T-cell (primary cell): ENCODE data around the gene FRMD3. TPM values are rescaled to one million over a fixed set of nuclear protein-coding genes. Genes with fewer than 3 reads are reported as not detected.

Experiments used
- ATAC-seq, 4 experiments: fragments of 200-7000 bp in 3 of 4; fragments of 150-1000 bp in 1 of 4; cut with Tn5 transposase; replicated peaks in 1 of 4; 1 replicate in 3 of 4; 2 replicates in 1 of 4; pipeline ENCODE4 v1.10.0; 2021; ENCODE audit warnings: moderate library complexity in 3 of 4, mild to moderate bottlenecking in 2 of 4, moderate number of reproducible peaks in 1 of 4
- CTCF ChIA-PET, 2 donors: fragments of 300-600 bp; sonication (Branson Sonifier 250); formaldehyde crosslinking; loops; one replicate each; lab custom pipeline; 2022; ENCODE audit warnings: antibody characterized with exemption in 2 of 2; lab: Charles Lee
- POLR2A ChIA-PET, 2 donors: fragments of 300-600 bp; sonication (Branson Sonifier 250); formaldehyde crosslinking; loops; one replicate each; lab custom pipeline; 2022; ENCODE audit warnings: antibody characterized with exemption in 2 of 2; lab: Charles Lee
- DNase-seq, 35 experiments: peaks; one replicate each; pipeline versions ENCODE4 v3.0.0 to v3.0.0-alpha.2; 2013 to 2023
- H3K27ac ChIP-seq: one replicate; pipeline ENCODE4 v1.5.1; 2013; ENCODE audit warnings: low read length
- H3K27me3 ChIP-seq, 2 experiments: replicated peaks in 1 of 2; 1 replicate in 1 of 2; 2 replicates in 1 of 2; pipeline versions ENCODE4 v1.6.1 to v1.7.0; 2013; ENCODE audit warnings: low read length in 1 of 2, mixed read lengths in 1 of 2; ENCODE audit not compliant: control insufficient read depth in 2 of 2, insufficient read depth in 2 of 2; ENCODE audit errors: extremely low read depth in 1 of 2
- H3K36me3 ChIP-seq, 2 donors: 1 replicate in 1 of 2; 2 replicates in 1 of 2; pipeline versions ENCODE4 v1.6.1 to v1.7.0; 2013; ENCODE audit warnings: low read length in 1 of 2; ENCODE audit not compliant: control insufficient read depth in 2 of 2, insufficient read depth in 1 of 2; ENCODE audit errors: extremely low read depth in 1 of 2
- H3K4me1 ChIP-seq, 2 experiments: 1 replicate in 1 of 2; 2 replicates in 1 of 2; pipeline versions ENCODE4 v1.6.1 to v1.7.0; 2013; ENCODE audit warnings: low read length in 2 of 2, mixed read lengths in 1 of 2; ENCODE audit not compliant: insufficient read depth in 2 of 2, control insufficient read depth in 1 of 2; ENCODE audit errors: extremely low read depth in 1 of 2
- H3K4me3 ChIP-seq, 2 donors: 1 replicate in 1 of 2; 2 replicates in 1 of 2; pipeline versions ENCODE4 v1.5.1 to v1.7.0; 2013; ENCODE audit warnings: mild to moderate bottlenecking in 2 of 2, low read length in 1 of 2, moderate library complexity in 1 of 2; ENCODE audit not compliant: control insufficient read depth in 1 of 2; ENCODE audit errors: extremely low read depth in 1 of 2
- H3K9me3 ChIP-seq: 2 replicates; pipeline ENCODE4 v1.7.0; 2013
- H3K27ac Mint-ChIP-seq, 2 donors: one replicate each; pipeline ENCODE4 v1.8.0; 2020 to 2021; ENCODE audit warnings: mild to moderate bottlenecking in 2 of 2, mixed read lengths in 2 of 2
- H3K27me3 Mint-ChIP-seq, 2 donors: one replicate each; pipeline ENCODE4 v1.8.0; 2021 to 2022; ENCODE audit warnings: mixed read lengths in 2 of 2
- H3K36me3 Mint-ChIP-seq: one replicate; pipeline ENCODE4 v1.8.0; 2021; ENCODE audit warnings: mixed read lengths
- H3K4me1 Mint-ChIP-seq, 3 donors: one replicate each; pipeline ENCODE4 v1.8.0; 2020 to 2022; ENCODE audit warnings: mixed read lengths in 3 of 3, mild to moderate bottlenecking in 1 of 3
- H3K4me3 Mint-ChIP-seq, 3 donors: one replicate each; pipeline ENCODE4 v1.8.0; 2020 to 2022; ENCODE audit warnings: mild to moderate bottlenecking in 3 of 3, mixed read lengths in 3 of 3, moderate library complexity in 3 of 3
- H3K9me3 Mint-ChIP-seq, 3 donors: one replicate each; pipeline ENCODE4 v1.8.0; 2020 to 2022; ENCODE audit warnings: mixed read lengths in 3 of 3
- WGBS: methylation state at CpG from one replicate; pipeline ENCODE4 v1.1.5; 2013; ENCODE audit warnings: missing lambda C conversion rate; ENCODE audit not compliant: insufficient coverage; 5-methylcytosine and 5-hydroxymethylcytosine counted together
- total RNA-seq, 35 experiments: library from RNA in 6 of 35; stranded (reverse) in 6 of 35; fragments of 120-200 nt in 1 of 35; gene quantifications; one replicate each; pipeline versions ENCODE4 v1.2.1 to v1.2.4 and lab custom pipeline; 2013 to 2026

The FRMD3 gene
- total RNA-seq, 5 donors from 2014 or later (not counting 1 experiment from before 2014, with no cell fraction given) = 0.35 to 1.2 (median 0.55) TPM

DNA sequence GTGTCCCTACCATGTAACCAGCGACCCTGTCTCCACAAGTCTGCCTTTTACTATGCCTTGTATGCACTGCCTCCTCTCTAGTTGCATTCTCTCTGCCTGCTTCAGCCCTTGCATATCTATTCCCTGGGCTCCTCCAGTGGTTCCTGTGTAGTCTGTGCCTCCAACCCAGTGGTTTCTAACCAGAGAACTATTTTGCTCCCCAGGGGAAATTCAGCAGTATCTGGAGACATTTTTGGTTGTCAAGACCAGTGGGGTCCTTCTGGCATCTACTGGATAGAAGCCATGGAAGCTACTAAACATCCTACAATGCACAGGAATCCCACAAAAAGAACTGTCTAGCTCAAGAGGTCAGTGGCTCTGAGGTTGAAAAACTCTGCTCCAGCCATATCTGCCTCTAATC lies 251.2 kb downstream of the FRMD3 start:
- Histone ChIP-seq H3K4me1 (no peaks in the 10 kb centered on the region), H3K9me3 (no peaks in the 10 kb centered on the region), H3K27me3 (no peaks in the 10 kb centered on the region), H3K4me3 (no peak overlapping the region), H3K36me3 (no peaks in the 10 kb centered on the region), H3K27ac (no peak overlapping the region)
- H3K27ac Mint-ChIP-seq = no peak overlapping the region
- no peaks in the 10 kb centered on the region for H3K4me1 Mint-ChIP-seq
- ChIA-PET CTCF (no interaction called here), POLR2A (no interaction called here)
- H3K4me3 Mint-ChIP-seq = no peak overlapping the region
- no peaks in the 10 kb centered on the region for H3K9me3 Mint-ChIP-seq
- H3K36me3 Mint-ChIP-seq = no peaks in the 10 kb centered on the region
- WGBS = 75% methylated on average over 1 of the region's 1 CpG
- ATAC-seq (no peak), DNase-seq (no peak)
- no peaks in the 10 kb centered on the region for H3K27me3 Mint-ChIP-seq

- H3K27me3 ChIP-seq = no peaks in the 10 kb centered on the region
- no peaks in the 10 kb centered on the region for H3K36me3 ChIP-seq
- 70% methylated on average over 1 of the region's 3 CpGs for WGBS
- no peaks in the 10 kb centered on the region for H3K4me1 Mint-ChIP-seq
- H3K36me3 Mint-ChIP-seq = no peaks in the 10 kb centered on the region
- no peaks in the 10 kb centered on the region for H3K27me3 Mint-ChIP-seq
- H3K4me3 Mint-ChIP-seq = no peak overlapping the region
- no peaks in the 10 kb centered on the region for H3K4me1 ChIP-seq
- ChIA-PET CTCF (interaction anchor here in 1 of 2 donors (0.7 kb wide), 1 partner anchor 16 kb away, joined by 4 read pairs; no protein-coding TSS in a partner anchor), POLR2A (no interaction called here)
- H3K27ac Mint-ChIP-seq = no peak overlapping the region
- no peak overlapping the region for H3K27ac ChIP-seq
- H3K9me3 ChIP-seq = no peaks in the 10 kb centered on the region
- no peaks in the 10 kb centered on the region for H3K9me3 Mint-ChIP-seq
- DNase-seq = no peak
- no peak overlapping the region for H3K4me3 ChIP-seq
- ATAC-seq = no peak
These were observed 252.6 kb downstream of the FRMD3 start for GRCh38 chr9:83285445-83286225.

GRCh38 chr9:83284746-83285145 lies 253.5 kb downstream of the FRMD3 start:
- H3K27ac Mint-ChIP-seq = no peak overlapping the region
- ChIA-PET CTCF (no interaction called here), POLR2A (no interaction called here)
- H3K9me3 ChIP-seq = no peaks in the 10 kb centered on the region
- 58% methylated on average over 4 of the region's 5 CpGs for WGBS
- no peak for ATAC-seq
- H3K9me3 Mint-ChIP-seq = no peaks in the 10 kb centered on the region
- no peaks in the 10 kb centered on the region for H3K27me3 Mint-ChIP-seq
- no peak for DNase-seq
- H3K4me1 Mint-ChIP-seq = no peaks in the 10 kb centered on the region
- H3K36me3 Mint-ChIP-seq = no peaks in the 10 kb centered on the region
- no peaks in the 10 kb centered on the region for H3K27me3 ChIP-seq
- H3K4me3 Mint-ChIP-seq = no peak overlapping the region
- H3K27ac ChIP-seq = no peak overlapping the region
- H3K4me1 ChIP-seq = no peaks in the 10 kb centered on the region
- H3K36me3 ChIP-seq = no peaks in the 10 kb centered on the region
- no peak overlapping the region for H3K4me3 ChIP-seq

DNA sequence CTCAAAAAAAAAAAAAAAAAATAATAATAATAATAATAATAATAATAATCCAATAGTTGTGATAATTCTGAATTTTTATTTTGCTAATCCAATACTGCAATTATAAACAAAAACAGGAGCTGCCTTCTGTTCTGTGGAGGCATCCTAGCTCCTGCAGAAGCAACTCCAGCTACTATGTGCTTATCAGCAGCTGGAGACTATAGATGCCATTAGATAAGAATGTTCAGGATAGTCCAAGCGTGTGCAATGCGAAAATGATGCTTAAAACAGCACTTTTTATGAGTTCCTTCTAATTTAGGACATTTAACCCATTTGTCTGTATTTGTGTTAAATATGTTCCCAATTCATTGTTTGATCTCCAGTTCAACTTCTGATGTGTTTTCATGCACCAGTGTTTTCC lies 254.7 kb downstream of the FRMD3 start:
- CTCF ChIA-PET = no interaction called here

DNA sequence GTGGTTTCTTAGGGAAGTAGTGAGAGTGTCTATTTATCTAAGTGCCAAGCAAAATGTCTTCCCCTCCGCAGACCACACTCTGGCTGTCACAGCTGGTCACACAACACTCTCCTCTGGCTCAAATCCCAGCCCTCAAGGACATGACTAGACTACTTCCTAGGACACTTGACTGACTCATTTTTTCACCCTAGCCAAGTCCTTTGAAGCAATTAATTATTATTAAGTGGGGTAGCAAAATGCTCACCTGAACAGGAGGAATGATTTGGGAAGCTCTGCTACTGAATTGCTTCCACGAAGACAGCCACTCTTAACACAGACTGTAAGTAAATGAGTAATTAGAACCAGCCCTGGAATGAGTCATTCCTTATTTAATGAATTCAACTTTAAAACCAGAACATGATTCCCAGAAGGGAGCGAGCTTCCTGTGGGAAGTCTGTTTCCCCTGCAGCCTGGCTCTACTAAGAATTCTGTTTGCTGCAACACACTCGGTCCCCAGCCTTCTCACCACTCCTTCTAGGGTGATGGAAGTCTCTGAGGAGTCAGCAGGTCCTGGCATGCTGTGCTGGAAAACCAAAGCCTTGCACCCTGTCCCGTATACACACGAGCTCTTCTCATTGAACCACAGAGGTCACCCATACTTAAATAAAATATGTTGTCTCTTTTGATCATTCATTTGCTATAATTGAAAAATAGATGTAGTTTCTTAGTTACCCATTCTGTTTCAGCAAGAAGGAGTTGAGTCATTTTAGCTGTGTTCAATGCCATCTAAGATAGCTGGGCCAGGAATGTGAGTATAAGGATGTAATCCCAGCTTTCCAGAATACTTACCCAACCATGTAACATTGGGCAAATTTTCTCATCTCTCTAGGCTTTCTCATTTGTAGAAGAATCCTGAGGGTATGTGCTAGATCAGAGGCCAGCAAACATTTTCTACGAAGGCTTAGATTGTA lies 256.6 kb downstream of the FRMD3 start:
- ChIA-PET CTCF (interaction anchor here (0.6 to 0.9 kb wide), 2 partner anchors 29 to 1448 kb away, joined by 3 to 6 read pairs; no protein-coding TSS in a partner anchor), POLR2A (interaction anchor here in 1 of 2 donors (0.5 kb wide), 1 partner anchor 11 kb away, joined by 4 read pairs; no protein-coding TSS in a partner anchor)
- no peak overlapping the region for H3K4me3 ChIP-seq
- no peak overlapping the region for H3K27ac ChIP-seq
- Mint-ChIP-seq H3K4me3 (no peak overlapping the region), H3K4me1 (no peaks in the 10 kb centered on the region), H3K27ac (no peak overlapping the region), H3K27me3 (no peaks in the 10 kb centered on the region), H3K9me3 (peaks cover 0 to 3% (median 0%) of the 10 kb centered on the region in 3 donors), H3K36me3 (no peaks in the 10 kb centered on the region)
- no peaks in the 10 kb centered on the region for H3K36me3 ChIP-seq
- DNase-seq (no peak), ATAC-seq (no peak)
- H3K27me3 ChIP-seq = no peaks in the 10 kb centered on the region
- no peaks in the 10 kb centered on the region for H3K9me3 ChIP-seq
- WGBS = no CpG with 5 or more reads among the region's 7 CpGs
- no peaks in the 10 kb centered on the region for H3K4me1 ChIP-seq

More for the DNA sequence above, 254.7 kb downstream of the FRMD3 start:
- POLR2A ChIA-PET = no interaction called here
- H3K27me3 Mint-ChIP-seq = no peaks in the 10 kb centered on the region
- no peak overlapping the region for H3K27ac ChIP-seq
- H3K9me3 Mint-ChIP-seq = peaks cover 0 to 3% (median 0%) of the 10 kb centered on the region in 3 donors
- no peaks in the 10 kb centered on the region for H3K4me1 ChIP-seq
- no peaks in the 10 kb centered on the region for H3K27me3 ChIP-seq
- no peaks in the 10 kb centered on the region for H3K9me3 ChIP-seq
- no peaks in the 10 kb centered on the region for H3K36me3 ChIP-seq
- WGBS = no CpG with 5 or more reads among the region's 2 CpGs
- no peak overlapping the region for H3K27ac Mint-ChIP-seq
- H3K4me1 Mint-ChIP-seq = no peaks in the 10 kb centered on the region
- no peak overlapping the region for H3K4me3 Mint-ChIP-seq
- no peak for ATAC-seq
- H3K4me3 ChIP-seq = no peak overlapping the region
- H3K36me3 Mint-ChIP-seq = no peaks in the 10 kb centered on the region
- no peak for DNase-seq

- POLR2A ChIA-PET = no interaction called here
- Histone ChIP-seq H3K4me3 (no peak overlapping the region), H3K27ac (no peak overlapping the region), H3K4me1 (no peaks in the 10 kb centered on the region), H3K36me3 (no peaks in the 10 kb centered on the region), H3K27me3 (no peaks in the 10 kb centered on the region), H3K9me3 (no peaks in the 10 kb centered on the region)
- Mint-ChIP-seq H3K4me1 (no peaks in the 10 kb centered on the region), H3K36me3 (no peaks in the 10 kb centered on the region), H3K9me3 (peaks cover 0 to 3% (median 0%) of the 10 kb centered on the region in 3 donors), H3K4me3 (no peak overlapping the region), H3K27me3 (no peaks in the 10 kb centered on the region), H3K27ac (no peak overlapping the region)
- CTCF ChIA-PET = no interaction called here
- no CpG with 5 or more reads among the region's 2 CpGs for WGBS
- DNase-seq = no peak
- ATAC-seq = no peak
These were observed 257.4 kb downstream of the FRMD3 start for GRCh38 chr9:83280790-83281189.
